IPS-NIHi7 (cell line): ENCODE measurements around the gene MRAP2.
"Not testable (repeated sequence)": the region's sequence is repeated elsewhere in the genome, so short reads cannot be mapped to it uniquely, and the experiment has no call there.

Experiments used
- DNase-seq: peaks from one replicate; pipeline ENCODE4 v3.0.0; 2012; ENCODE audit warnings: mixed read lengths; ENCODE audit errors: extremely low spot score

MRAP2 gene

GRCh38 chr6:84129588-84129987, 96.0 kb downstream of the MRAP2 start:
- DNase-seq: not testable (repeated sequence)

GRCh38 chr6:84133385-84133784, 99.8 kb downstream of the MRAP2 start:
- DNase-seq: not testable (repeated sequence)

GRCh38 chr6:84135291-84135690, 101.7 kb downstream of the MRAP2 start:
- DNase-seq: no peak

GRCh38 chr6:84136364-84137050, 102.9 kb downstream of the MRAP2 start:
- no peak for DNase-seq

GRCh38 chr6:84137051-84137375, 103.4 kb downstream of the MRAP2 start:
- no peak for DNase-seq

- no peak for DNase-seq
Measured at GRCh38 chr6:84137989-84138575, 104.5 kb downstream of the MRAP2 start.

GRCh38 chr6:84139311-84139710, 105.7 kb downstream of the MRAP2 start:
- no peak for DNase-seq
